HG03280 (cell line): ENCODE measurements around the gene CNTNAP2.

Experiments
- ATAC-seq: cut with Tn5 transposase; IDR thresholded peaks from one replicate; pipeline ENCODE4 v1.9.1; 2021; ENCODE audit warnings: mild to moderate bottlenecking, moderate library complexity; ENCODE audit not compliant: unreplicated experiment

Gene CNTNAP2

GRCh38 chr7:146966274-146966673 lies 849.7 kb downstream of the CNTNAP2 start:
- no peak for ATAC-seq

- ATAC-seq, result no peak
Observed at GRCh38 chr7:146982482-146982881, 865.9 kb downstream of the CNTNAP2 start.

DNA sequence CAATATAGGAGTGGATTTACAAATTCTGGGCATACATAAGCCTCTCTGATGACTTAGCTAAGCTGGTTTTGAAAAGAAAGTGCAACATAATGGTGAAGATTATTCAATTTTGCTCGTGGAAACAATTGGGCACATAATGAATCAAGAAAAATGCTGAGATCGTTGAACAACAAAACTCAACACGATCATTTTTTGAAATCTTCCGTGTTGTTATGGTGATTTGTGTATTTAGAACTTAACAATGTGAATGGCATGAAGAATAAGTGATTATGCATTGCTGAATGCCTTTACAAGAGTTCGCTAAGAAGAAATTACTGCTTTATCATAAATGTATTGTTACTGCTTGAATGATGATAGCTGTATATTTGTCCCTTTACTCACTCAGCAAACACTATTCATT lies 875.0 kb downstream of the CNTNAP2 start:
- ATAC-seq, result no peak

DNA sequence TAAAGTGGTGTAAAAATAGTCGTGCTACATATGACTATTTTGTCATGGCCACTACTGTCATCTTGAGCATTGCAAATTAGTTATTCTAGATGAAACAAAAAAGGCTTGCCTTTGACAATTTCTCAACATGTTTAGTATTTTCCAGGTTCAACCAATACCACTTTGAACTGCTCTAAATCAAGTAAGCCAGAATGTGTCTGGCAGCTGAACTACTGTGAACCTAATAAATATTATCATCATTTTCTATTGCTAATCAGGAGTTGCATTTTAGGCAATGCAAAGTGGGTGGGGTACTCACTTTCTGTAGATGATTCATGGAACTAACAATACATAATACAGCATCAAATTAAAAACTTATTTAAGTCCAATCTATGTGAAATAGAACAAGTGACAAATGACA lies 877.2 kb downstream of the CNTNAP2 start:
- ATAC-seq, result no peak

DNA sequence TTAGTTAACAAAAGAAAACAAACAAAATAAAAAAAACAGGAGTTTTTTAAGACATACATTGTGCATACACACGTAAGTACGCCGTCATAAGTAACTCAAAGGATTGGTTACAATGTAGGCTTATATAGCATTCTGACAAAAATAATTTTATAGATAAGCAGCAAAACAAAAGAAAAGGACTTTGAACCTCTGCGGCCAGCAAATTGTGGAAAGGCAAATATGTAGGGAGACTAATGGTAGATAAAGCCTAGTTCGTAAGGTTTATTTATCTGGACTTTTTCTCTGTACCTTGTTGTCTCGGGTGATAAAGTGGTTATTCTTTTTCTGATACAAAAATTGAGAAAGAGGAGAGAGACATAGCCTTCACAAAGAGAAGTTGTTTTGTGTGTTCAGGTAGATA lies 891.9 kb downstream of the CNTNAP2 start:
- no peak for ATAC-seq

- ATAC-seq, result no peak
Observed at GRCh38 chr7:147012666-147013065, 896.1 kb downstream of the CNTNAP2 start.

DNA sequence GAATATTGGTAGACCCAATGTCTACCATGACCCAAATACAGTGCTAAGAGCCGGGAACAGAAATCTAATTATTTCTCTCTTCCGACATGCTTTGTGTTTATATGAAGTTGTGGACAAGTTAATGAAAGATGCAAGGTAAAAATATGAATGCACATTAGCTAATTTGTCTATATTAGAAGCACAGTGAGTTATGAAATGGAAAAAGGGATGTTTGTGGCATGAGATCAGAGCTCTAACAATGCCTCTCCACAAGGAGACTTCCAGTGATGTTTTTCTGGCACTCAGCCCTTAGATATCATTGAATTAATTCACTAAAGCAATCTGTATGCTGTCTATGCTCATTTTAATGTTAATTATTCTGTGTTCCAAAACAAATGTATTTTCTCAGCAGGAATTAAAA lies 897.2 kb downstream of the CNTNAP2 start:
- ATAC-seq, result no peak

DNA sequence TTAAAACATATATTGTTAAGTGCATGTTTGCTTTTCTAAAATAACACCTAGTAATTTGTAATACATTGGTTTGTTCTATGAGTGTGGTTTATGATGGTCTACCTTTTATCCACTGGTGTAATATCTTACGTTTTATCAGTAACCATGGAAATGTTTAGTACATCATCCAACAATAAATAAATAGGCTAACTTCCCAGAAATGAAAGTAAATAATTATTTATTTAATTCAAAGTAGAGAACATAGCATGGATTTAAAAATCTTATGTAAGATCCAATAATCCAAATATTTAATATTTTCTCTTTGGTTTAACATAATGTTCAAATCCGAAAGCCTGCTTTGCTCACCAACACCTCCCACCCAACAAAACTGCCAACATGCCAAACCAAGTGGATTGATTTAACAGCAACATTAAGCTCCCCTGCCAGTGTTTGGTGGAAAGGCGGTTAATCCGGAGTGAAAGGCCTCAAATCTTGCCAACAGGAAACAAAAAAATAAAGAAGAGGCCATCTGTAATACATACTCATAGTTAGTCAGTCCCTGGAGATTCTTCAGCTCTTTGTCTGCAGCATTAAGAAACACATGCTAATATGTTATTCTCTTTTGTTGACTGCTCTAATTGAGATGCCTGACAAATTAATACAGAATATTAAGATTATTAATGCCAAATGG lies 897.8 kb downstream of the CNTNAP2 start:
- no peak for ATAC-seq

DNA sequence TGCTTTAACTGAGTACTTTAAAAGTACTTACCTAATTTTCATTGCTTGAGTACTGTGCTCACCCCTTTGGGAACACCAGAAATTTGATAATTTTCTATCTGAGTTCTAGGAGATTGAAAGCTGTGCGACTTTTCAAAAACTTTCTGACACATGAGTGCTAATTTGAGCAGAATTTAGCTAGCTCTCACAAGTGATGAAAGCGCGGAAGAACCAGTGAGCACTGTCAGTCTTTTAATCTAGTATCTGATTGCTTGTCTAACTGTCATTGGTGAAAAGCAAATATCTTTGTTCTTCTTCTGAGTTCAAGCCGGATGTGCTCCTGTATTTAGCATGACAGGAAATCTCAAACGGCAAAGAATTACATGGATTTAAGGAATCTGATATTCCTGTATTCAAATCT lies 899.4 kb downstream of the CNTNAP2 start:
- ATAC-seq, result no peak

DNA sequence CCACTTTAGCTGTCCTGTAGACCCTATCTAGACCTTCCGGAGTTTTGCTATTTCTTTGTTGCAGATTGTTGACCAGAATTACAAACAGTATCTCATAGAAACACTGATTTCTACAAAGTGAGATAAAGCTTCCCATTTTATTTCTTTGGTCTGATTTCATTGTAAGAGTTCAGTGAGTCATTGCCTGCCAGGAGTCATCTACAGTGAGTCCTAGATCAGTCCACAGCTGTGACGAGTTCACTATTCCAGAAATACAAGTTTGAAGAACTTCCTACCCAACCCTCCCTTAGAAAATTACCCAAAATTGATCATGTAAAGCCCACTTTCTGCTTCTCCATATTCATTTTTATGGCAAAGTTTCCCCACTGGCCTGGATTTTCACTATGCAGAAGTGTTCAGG lies 905.5 kb downstream of the CNTNAP2 start:
- no peak for ATAC-seq

DNA sequence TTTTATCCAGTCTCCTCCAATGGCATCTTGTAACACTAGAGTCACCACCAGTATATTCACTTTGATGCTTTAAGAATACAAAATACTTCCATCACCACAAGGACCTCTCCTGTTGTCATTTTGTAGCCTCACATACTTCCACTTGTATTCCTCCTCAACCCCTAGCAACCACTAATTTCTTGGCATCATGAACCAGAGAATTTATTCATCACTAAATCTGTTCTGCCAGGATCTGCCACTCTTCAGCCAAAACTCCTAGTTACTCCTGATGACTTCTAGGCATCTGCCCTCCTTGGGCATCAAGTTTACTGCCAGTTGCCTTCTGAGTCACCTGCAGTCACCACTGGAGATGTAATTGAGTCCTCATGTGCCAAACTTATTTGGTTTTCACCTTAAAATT lies 906.8 kb downstream of the CNTNAP2 start:
- no peak for ATAC-seq

GRCh38 chr7:147029953-147030352 lies 913.4 kb downstream of the CNTNAP2 start:
- no peak for ATAC-seq

GRCh38 chr7:147033641-147034040 lies 917.0 kb downstream of the CNTNAP2 start:
- no peak for ATAC-seq

- no peak for ATAC-seq
Observed at GRCh38 chr7:147041438-147041837, 924.8 kb downstream of the CNTNAP2 start.

GRCh38 chr7:147044941-147045340 lies 928.3 kb downstream of the CNTNAP2 start:
- ATAC-seq, result no peak

DNA sequence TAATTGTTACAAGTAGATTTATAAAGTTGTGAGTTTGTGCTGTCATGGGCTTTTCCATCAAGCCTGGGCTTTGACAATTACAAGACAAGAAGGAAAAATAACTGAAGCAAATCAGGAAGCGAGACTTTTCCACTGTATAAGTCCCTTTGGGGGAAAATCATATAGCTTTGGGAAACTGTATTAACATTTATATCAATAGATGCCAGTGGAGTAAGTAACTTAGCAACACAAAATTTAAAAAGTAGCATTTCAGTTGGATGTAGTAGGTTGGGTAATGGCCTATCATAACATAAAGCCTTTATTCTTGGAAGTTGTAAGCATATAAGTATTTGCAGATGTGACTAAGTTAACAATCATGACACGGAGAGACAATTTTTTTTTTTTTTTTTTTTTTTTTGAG lies 931.1 kb downstream of the CNTNAP2 start:
- ATAC-seq, result no peak

DNA sequence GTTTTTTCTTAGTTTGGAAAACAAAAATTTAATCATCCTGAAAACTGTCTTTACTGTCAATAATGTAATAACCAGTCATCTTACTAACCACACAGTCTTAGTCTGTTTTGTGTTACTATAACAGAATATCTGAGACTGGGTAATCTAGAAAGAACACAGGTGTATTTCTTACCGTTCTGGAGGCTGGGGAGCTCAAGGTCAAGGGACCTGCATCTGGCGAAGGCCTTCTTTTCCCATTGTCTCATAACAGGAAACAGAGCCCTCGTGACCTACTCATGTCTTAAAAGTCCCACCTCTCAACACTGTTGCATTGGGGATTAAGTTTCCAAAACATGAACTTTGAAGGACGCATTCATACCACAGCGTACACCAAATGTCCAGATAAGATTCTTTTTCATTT lies 932.3 kb downstream of the CNTNAP2 start:
- no peak for ATAC-seq

DNA sequence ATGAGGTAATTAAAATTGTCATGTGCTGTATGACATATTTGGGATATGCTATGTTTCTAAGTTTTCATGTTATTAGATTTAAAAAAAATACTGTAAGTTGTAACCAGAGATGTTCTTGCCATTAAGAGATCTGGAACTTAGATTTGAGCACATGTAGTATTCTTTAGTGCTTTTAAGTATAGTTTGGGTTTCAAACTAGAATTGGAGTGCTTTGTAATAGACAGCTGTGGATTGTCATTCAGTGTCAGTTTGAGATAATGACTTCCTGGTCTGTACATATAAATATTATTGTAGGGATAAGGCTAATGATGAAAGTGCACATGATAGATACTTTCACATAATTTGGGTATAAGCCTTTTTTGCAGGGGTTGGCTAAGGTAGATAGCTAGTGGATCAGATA lies 936.2 kb downstream of the CNTNAP2 start:
- no peak for ATAC-seq

GRCh38 chr7:147053746-147054145 lies 937.1 kb downstream of the CNTNAP2 start:
- no peak for ATAC-seq

DNA sequence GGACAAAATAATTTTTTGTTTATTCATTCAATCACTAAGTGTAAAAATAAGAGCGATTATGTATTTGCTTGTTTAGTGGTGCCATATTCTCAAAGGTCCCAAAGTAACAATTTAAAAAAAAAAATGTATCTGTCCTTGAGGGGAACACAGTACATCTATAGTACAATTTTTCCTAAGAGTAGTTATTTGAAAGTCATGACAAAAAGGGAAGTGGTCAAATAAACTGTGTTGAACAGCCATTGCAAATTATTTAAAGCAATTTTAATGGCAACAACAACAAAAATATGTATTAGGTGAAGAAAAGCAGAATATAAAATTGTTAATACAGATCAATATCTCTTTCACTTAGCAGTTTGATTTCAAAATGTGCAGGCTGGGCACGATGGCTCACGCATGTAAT lies 943.5 kb downstream of the CNTNAP2 start:
- ATAC-seq, result no peak

DNA sequence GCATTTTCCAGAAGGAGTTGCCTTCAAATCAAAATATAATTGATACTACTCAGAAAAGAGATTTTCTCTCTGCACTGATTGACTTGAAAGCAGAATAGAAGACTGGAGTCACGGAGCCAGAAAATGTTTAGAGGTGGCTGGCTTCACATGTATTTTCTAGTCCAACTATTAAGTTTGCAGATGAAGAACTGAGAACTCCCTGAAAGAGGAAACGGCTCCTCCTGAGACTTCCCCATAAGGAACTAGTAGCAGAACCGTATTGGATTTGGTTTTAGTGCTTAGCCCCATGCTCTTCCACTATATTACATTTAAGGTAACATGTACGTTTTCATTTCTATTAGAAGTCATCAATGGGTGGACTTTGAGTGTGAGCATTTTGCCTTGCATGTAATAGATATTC lies 946.3 kb downstream of the CNTNAP2 start:
- ATAC-seq, result no peak

DNA sequence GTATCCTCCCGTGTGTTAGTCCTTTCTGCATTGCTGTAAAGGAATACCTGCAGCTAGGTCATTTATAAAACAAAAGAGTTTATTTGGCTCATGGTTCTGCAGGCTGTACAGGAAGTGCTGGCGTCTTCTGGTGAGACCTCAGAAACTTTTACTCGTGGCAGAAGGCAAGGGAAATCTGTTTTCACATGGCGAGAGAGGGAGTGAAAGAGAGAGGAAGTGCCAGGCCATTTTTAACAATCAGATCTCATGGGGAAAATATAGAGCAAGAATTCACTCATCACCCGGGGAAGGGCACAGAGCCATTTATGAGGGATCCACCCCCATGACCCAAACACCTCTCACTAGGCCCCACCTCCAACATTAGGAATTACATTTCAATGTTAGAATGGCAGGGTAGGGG lies 952.2 kb downstream of the CNTNAP2 start:
- ATAC-seq, result no peak

GRCh38 chr7:147069771-147070170 lies 953.2 kb downstream of the CNTNAP2 start:
- ATAC-seq, result no peak
